Hepatocyte (in vitro differentiated cells): Measurements from ENCODE around the gene DDT.
"Not testable (repeated sequence)": the region's sequence is repeated elsewhere in the genome, so short reads cannot be mapped to it uniquely, and the experiment has no call there.

Source experiments
- EZH2 ChIP-seq: fragments of 200-600 bp; sonication (generic); IDR thresholded peaks from 2 replicates; pipeline ENCODE4 v1.6.1; 2016; ENCODE audit warnings: antibody characterized with exemption, mild to moderate bottlenecking, borderline replicate concordance
- EZH2phosphoT487 ChIP-seq: fragments of 200-600 bp; sonication (generic); IDR thresholded peaks from one replicate; pipeline ENCODE4 v1.6.1; 2018; ENCODE audit warnings: antibody characterized with exemption, mild to moderate bottlenecking, low read depth, moderate library complexity; ENCODE audit not compliant: unreplicated experiment, severe bottlenecking
- TF ChIP-seq, protein P1 (sequence below): fragments of 200-600 bp; sonication (generic); IDR thresholded peaks from 2 replicates; pipeline ENCODE4 v1.5.1; 2016; ENCODE audit warnings: antibody characterized with exemption, mild to moderate bottlenecking; ENCODE audit not compliant: poor library complexity

- TF ChIP-seq, protein P1, sequence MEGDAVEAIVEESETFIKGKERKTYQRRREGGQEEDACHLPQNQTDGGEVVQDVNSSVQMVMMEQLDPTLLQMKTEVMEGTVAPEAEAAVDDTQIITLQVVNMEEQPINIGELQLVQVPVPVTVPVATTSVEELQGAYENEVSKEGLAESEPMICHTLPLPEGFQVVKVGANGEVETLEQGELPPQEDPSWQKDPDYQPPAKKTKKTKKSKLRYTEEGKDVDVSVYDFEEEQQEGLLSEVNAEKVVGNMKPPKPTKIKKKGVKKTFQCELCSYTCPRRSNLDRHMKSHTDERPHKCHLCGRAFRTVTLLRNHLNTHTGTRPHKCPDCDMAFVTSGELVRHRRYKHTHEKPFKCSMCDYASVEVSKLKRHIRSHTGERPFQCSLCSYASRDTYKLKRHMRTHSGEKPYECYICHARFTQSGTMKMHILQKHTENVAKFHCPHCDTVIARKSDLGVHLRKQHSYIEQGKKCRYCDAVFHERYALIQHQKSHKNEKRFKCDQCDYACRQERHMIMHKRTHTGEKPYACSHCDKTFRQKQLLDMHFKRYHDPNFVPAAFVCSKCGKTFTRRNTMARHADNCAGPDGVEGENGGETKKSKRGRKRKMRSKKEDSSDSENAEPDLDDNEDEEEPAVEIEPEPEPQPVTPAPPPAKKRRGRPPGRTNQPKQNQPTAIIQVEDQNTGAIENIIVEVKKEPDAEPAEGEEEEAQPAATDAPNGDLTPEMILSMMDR, result not testable (repeated sequence)
- TF ChIP-seq EZH2, EZH2phosphoT487: not testable (repeated sequence)
Measured at GRCh38 chr22:23954991-23955305, 19.3 kb downstream of the DDT start.
